Upper lobe of left lung (tissue), 4 donors: ENCODE results near the gene NPHP4.

Source experiments
- EP300 ChIP-seq, 4 donors: sonication (generic); formaldehyde crosslinking; IDR thresholded peaks; one replicate each; pipeline ENCODE4 v1.5.1; 2017; ENCODE audit warnings: antibody characterized with exemption in 4 of 4, control low read depth in 2 of 4
- POLR2A ChIP-seq, 4 donors: fragments of 450-650 bp; IDR thresholded peaks; one replicate each; pipeline ENCODE4 v1.5.1; 2016 to 2017; ENCODE audit warnings: antibody characterized with exemption in 4 of 4, mild to moderate bottlenecking in 2 of 4
- POLR2AphosphoS5 ChIP-seq, 2 donors: sonication (generic); formaldehyde crosslinking; IDR thresholded peaks; one replicate each; pipeline ENCODE4 v1.5.1; 2017; ENCODE audit warnings: antibody characterized with exemption in 2 of 2
- TF ChIP-seq, protein P1 (sequence below), 6 experiments: fragments of 450-650 bp in 4 of 6; fragments of 200-600 bp in 2 of 6; sonication (generic) in 2 of 6; IDR thresholded peaks; one replicate each; pipeline ENCODE4 v1.5.1; 2016 to 2019; ENCODE audit warnings: antibody characterized with exemption in 6 of 6

DNA sequence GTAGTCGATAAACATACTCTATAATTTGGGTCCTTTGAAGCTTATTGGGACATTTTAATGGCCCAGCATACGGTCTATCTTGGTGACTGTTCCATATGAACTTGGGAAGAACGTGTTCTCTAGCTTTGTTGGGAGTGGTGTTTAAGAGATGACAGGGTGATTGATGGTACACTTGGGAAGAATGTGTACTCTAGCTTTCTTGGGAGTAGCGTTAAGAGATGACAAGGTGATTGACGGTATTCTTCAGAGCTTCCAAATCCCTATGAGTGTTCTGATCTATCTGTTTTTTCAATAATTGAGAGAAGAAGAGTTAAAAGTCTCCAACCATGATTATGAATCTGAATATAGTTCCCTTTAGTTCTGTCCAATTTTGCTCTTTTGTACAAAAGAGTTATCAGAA, 9.4 kb downstream of the NPHP4 start:
- TF ChIP-seq EP300 (IDR thresholded peaks at IDR 0.05): no peak
- TF ChIP-seq, protein P1, sequence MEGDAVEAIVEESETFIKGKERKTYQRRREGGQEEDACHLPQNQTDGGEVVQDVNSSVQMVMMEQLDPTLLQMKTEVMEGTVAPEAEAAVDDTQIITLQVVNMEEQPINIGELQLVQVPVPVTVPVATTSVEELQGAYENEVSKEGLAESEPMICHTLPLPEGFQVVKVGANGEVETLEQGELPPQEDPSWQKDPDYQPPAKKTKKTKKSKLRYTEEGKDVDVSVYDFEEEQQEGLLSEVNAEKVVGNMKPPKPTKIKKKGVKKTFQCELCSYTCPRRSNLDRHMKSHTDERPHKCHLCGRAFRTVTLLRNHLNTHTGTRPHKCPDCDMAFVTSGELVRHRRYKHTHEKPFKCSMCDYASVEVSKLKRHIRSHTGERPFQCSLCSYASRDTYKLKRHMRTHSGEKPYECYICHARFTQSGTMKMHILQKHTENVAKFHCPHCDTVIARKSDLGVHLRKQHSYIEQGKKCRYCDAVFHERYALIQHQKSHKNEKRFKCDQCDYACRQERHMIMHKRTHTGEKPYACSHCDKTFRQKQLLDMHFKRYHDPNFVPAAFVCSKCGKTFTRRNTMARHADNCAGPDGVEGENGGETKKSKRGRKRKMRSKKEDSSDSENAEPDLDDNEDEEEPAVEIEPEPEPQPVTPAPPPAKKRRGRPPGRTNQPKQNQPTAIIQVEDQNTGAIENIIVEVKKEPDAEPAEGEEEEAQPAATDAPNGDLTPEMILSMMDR (IDR thresholded peaks at IDR 0.05): no peak
- TF ChIP-seq POLR2A (IDR thresholded peaks at IDR 0.05): no peak
- TF ChIP-seq POLR2AphosphoS5 (IDR thresholded peaks at IDR 0.05): no peak
